Loucy (cell line): ENCODE results near the gene SYNE1.

Experiments used
- H2AFZ ChIP-seq: fragments of 200-600 bp; sonication (generic); 2 replicates; pipeline ENCODE4 v1.6.0; 2016; ENCODE audit warnings: antibody characterized with exemption, mild to moderate bottlenecking, low read length, moderate library complexity
- H3F3A ChIP-seq: fragments of 200-600 bp; 2 replicates; pipeline ENCODE4 v1.6.0; 2016; ENCODE audit warnings: antibody characterized with exemption, low read depth, mild to moderate bottlenecking
- H3K27me3 ChIP-seq: fragments of 200-600 bp; sonication (generic); 2 replicates; pipeline ENCODE4 v1.6.1; 2014; ENCODE audit warnings: low read length, mild to moderate bottlenecking; ENCODE audit not compliant: insufficient read depth, poor library complexity, severe bottlenecking
- H3K36me3 ChIP-seq: fragments of 200-600 bp; sonication (generic); 2 replicates; pipeline ENCODE4 v1.6.1; 2016; ENCODE audit warnings: low read length; ENCODE audit not compliant: insufficient read depth
- H3K4me1 ChIP-seq: fragments of 200-600 bp; sonication (generic); 2 replicates; pipeline ENCODE4 v1.5.1; 2014; ENCODE audit warnings: low read length, mild to moderate bottlenecking; ENCODE audit not compliant: insufficient read depth, poor library complexity, severe bottlenecking
- H3K4me2 ChIP-seq: fragments of 200-600 bp; sonication (generic); 2 replicates; pipeline ENCODE4 v1.6.0; 2014; ENCODE audit warnings: antibody characterized with exemption, low read length, low read depth, mild to moderate bottlenecking; ENCODE audit not compliant: poor library complexity, severe bottlenecking
- H3K4me3 ChIP-seq: fragments of 200-600 bp; sonication (generic); 2 replicates; pipeline ENCODE4 v1.5.1; 2014; ENCODE audit warnings: low read length, mild to moderate bottlenecking, mixed read lengths; ENCODE audit not compliant: poor library complexity, severe bottlenecking
- H3K79me2 ChIP-seq: fragments of 200-600 bp; sonication (generic); 2 replicates; pipeline ENCODE4 v1.6.1; 2014; ENCODE audit warnings: low read length; ENCODE audit not compliant: insufficient read depth
- H3K9ac ChIP-seq: fragments of 200-600 bp; sonication (generic); 2 replicates; pipeline ENCODE4 v1.6.0; 2014; ENCODE audit warnings: mild to moderate bottlenecking, low read depth, low read length, moderate library complexity; ENCODE audit not compliant: poor library complexity, severe bottlenecking
- H3K9me2 ChIP-seq: fragments of 200-600 bp; sonication (generic); replicated peaks from 2 replicates; pipeline ENCODE4 v1.6.1; 2016; ENCODE audit warnings: low read depth, low read length, mixed read lengths
- H3K9me3 ChIP-seq: fragments of 200-600 bp; sonication (generic); 2 replicates; pipeline ENCODE4 v1.6.1; 2014; ENCODE audit warnings: mild to moderate bottlenecking, antibody characterized with exemption, low read length, low read depth; ENCODE audit not compliant: insufficient read depth
- H4K20me1 ChIP-seq: fragments of 200-600 bp; sonication (generic); 2 replicates; pipeline ENCODE4 v1.6.0; 2014; ENCODE audit warnings: antibody characterized with exemption, low read length, mild to moderate bottlenecking; ENCODE audit not compliant: insufficient read depth, poor library complexity, severe bottlenecking
- EZH2phosphoT487 ChIP-seq: fragments of 200-600 bp; IDR thresholded peaks from 2 replicates; pipeline ENCODE4 v1.6.1; 2018; ENCODE audit warnings: antibody characterized with exemption, mild to moderate bottlenecking, moderate library complexity, borderline replicate concordance
- TF ChIP-seq, protein P1 (sequence below): fragments of 200-600 bp; sonication (generic); conservative IDR thresholded peaks from 2 replicates; pipeline ENCODE4 v1.5.1; 2014; ENCODE audit warnings: mild to moderate bottlenecking, antibody characterized with exemption, low read length

SYNE1 gene

DNA sequence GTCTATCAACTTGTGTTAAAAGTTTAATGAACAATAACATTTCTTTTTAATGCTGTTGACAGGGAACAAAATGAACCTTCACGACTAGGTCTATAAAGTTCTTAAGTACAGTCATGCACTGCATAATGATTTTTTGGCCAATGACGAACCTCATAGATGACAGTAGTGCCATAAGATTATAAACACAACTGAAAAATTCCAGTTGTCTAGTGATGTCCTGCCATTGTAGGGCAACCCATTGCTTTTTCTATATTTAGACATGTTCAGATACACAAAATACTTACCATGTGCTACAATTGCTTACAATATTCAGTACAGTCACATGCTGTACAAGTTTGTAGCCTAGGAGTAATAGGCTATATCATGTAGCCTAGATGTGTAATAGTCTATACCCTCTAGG is 93.6 kb downstream of the SYNE1 start:
- H2AFZ ChIP-seq, result no peak overlapping the region
- no peak overlapping the region for H3K4me2 ChIP-seq
- TF ChIP-seq EZH2phosphoT487, result no peak
- H3K4me3 ChIP-seq, result no peak overlapping the region
- no peaks in the 10 kb centered on the region for H3K9me2 ChIP-seq
- no peak overlapping the region for H3K9ac ChIP-seq
- no peaks in the 10 kb centered on the region for H3K27me3 ChIP-seq
- no peaks in the 10 kb centered on the region for H3K36me3 ChIP-seq
- no peaks in the 10 kb centered on the region for H3K79me2 ChIP-seq
- no peaks in the 10 kb centered on the region for H3K4me1 ChIP-seq
- H3K9me3 ChIP-seq, result no peaks in the 10 kb centered on the region
- H3F3A ChIP-seq, result no peaks in the 10 kb centered on the region
- H4K20me1 ChIP-seq, result no peaks in the 10 kb centered on the region

GRCh38 chr6:152540381-152540780 is 96.8 kb downstream of the SYNE1 start:
- Histone ChIP-seq H3K9me2 (no peaks in the 10 kb centered on the region), H3K9me3 (no peaks in the 10 kb centered on the region), H3K4me3 (no peak overlapping the region), H3K79me2 (no peaks in the 10 kb centered on the region), H3K4me1 (no peaks in the 10 kb centered on the region), H2AFZ (no peak overlapping the region), H3F3A (no peaks in the 10 kb centered on the region), H3K9ac (no peak overlapping the region), H3K27me3 (no peaks in the 10 kb centered on the region), H3K4me2 (no peak overlapping the region), H3K36me3 (no peaks in the 10 kb centered on the region), H4K20me1 (peaks cover 3% of the 10 kb centered on the region)
- no peak for TF ChIP-seq EZH2phosphoT487
- TF ChIP-seq, protein P1, sequence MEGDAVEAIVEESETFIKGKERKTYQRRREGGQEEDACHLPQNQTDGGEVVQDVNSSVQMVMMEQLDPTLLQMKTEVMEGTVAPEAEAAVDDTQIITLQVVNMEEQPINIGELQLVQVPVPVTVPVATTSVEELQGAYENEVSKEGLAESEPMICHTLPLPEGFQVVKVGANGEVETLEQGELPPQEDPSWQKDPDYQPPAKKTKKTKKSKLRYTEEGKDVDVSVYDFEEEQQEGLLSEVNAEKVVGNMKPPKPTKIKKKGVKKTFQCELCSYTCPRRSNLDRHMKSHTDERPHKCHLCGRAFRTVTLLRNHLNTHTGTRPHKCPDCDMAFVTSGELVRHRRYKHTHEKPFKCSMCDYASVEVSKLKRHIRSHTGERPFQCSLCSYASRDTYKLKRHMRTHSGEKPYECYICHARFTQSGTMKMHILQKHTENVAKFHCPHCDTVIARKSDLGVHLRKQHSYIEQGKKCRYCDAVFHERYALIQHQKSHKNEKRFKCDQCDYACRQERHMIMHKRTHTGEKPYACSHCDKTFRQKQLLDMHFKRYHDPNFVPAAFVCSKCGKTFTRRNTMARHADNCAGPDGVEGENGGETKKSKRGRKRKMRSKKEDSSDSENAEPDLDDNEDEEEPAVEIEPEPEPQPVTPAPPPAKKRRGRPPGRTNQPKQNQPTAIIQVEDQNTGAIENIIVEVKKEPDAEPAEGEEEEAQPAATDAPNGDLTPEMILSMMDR, result no peak

- no peaks in the 10 kb centered on the region for H3K79me2 ChIP-seq
- H3K9me3 ChIP-seq, result no peaks in the 10 kb centered on the region
- no peaks in the 10 kb centered on the region for H3K9me2 ChIP-seq
- H3K9ac ChIP-seq, result no peak overlapping the region
- no peak overlapping the region for H3K4me2 ChIP-seq
- H3K4me3 ChIP-seq, result no peak overlapping the region
- H2AFZ ChIP-seq, result no peak overlapping the region
- peaks cover 3% of the 10 kb centered on the region for H4K20me1 ChIP-seq
- TF ChIP-seq EZH2phosphoT487, result no peak
- TF ChIP-seq, protein P1, result no peak
- no peaks in the 10 kb centered on the region for H3F3A ChIP-seq
- no peaks in the 10 kb centered on the region for H3K4me1 ChIP-seq
- H3K36me3 ChIP-seq, result no peaks in the 10 kb centered on the region
- H3K27me3 ChIP-seq, result no peaks in the 10 kb centered on the region
Measured at GRCh38 chr6:152534541-152534940, 102.6 kb downstream of the SYNE1 start.
